Activated CD4-positive, alpha-beta T cell treated with anti-CD3 and anti-CD28 coated beads, Interleukin-2, amount 10 ng/mL, durations not matched to agents 24 days and 14 days (primary cell): ENCODE results near the gene AMPD2. TPM values are rescaled to one million over a fixed set of nuclear protein-coding genes. Genes with fewer than 3 reads are reported as not detected.

Experiments used
- DNase-seq: peaks from one replicate; pipeline ENCODE4 v3.0.0; 2022
- H3K27ac Mint-ChIP-seq: one replicate; pipeline ENCODE4 v1.8.0; 2022; ENCODE audit warnings: mild to moderate bottlenecking, mixed read lengths
- H3K27me3 Mint-ChIP-seq: one replicate; pipeline ENCODE4 v1.8.0; 2022; ENCODE audit warnings: mixed read lengths
- H3K36me3 Mint-ChIP-seq: one replicate; pipeline ENCODE4 v1.8.0; 2022; ENCODE audit warnings: low read depth, mild to moderate bottlenecking, mixed read lengths
- H3K4me1 Mint-ChIP-seq: one replicate; pipeline ENCODE4 v1.8.0; 2021; ENCODE audit warnings: mixed read lengths
- H3K4me3 Mint-ChIP-seq: one replicate; pipeline ENCODE4 v1.8.0; 2022; ENCODE audit warnings: mild to moderate bottlenecking, moderate library complexity, mixed read lengths
- H3K9me3 Mint-ChIP-seq: one replicate; pipeline ENCODE4 v1.8.0; 2021; ENCODE audit warnings: mixed read lengths
- intact Hi-C: fragments of 100-400 bp; cut with micrococcal nuclease; formaldehyde crosslinking; loops from one replicate; pipeline ENCODE4 v1.15.1; 2023
- total RNA-seq: library from RNA; stranded (reverse); gene quantifications from 2 replicates; pipeline ENCODE4 v1.2.3, GENCODE V29; 2022

Gene AMPD2
- total RNA-seq, 1 donor from 2014 or later, result 97.8 TPM

DNA sequence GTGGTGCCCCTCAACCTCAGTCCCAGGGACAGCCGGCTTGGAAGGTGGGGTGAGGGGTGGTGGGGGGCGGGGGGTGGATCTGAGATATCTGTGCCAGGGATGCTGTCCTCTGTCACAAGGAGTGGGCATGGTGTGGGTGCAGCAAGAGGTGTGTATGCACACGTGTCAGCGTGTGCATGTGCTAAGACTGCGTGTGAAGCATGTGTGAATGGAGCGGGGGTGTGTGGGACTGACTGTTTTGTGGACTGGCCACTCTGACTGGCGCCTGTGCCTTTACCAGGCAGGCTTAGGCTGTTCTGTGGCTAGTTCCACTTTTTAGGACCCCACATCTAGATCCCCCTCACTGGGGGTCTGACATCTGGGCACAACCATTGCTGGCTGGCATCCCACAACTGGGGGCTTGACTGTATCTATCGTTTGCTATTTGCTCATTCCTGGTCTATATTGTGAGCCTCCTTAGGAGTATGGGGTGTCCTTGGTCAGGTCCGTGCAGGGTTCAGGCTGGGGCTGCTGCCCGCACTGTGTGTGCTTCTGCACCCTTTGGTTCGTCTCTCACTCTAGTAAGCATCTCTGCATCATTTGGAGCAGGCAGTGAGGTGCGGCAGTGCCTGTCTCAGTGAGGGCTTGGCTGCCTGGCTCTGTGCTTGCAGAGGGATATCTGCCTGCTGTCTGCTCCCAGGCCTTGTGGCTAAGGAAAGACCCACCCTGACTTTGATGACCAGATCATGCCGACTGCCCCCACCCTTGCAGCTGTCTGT is 1.9 kb downstream of the AMPD2 start:
- DNase-seq, result peak; percentile 65
- intact Hi-C loops, result loop anchor here (1.0 to 5.0 kb wide), 5 partner anchors 46 to 339 kb away; partner anchors contain the start of genes CYB561D1, GSTM1, GSTM2 and PSRC1
- Mint-ChIP-seq H3K36me3 (peaks cover 14% of the 10 kb centered on the region), H3K9me3 (no peaks in the 10 kb centered on the region), H3K27ac (peak overlapping the region; percentile 88), H3K4me1 (peaks cover 63% of the 10 kb centered on the region), H3K4me3 (peak overlapping the region; percentile 96), H3K27me3 (no peaks in the 10 kb centered on the region)

DNA sequence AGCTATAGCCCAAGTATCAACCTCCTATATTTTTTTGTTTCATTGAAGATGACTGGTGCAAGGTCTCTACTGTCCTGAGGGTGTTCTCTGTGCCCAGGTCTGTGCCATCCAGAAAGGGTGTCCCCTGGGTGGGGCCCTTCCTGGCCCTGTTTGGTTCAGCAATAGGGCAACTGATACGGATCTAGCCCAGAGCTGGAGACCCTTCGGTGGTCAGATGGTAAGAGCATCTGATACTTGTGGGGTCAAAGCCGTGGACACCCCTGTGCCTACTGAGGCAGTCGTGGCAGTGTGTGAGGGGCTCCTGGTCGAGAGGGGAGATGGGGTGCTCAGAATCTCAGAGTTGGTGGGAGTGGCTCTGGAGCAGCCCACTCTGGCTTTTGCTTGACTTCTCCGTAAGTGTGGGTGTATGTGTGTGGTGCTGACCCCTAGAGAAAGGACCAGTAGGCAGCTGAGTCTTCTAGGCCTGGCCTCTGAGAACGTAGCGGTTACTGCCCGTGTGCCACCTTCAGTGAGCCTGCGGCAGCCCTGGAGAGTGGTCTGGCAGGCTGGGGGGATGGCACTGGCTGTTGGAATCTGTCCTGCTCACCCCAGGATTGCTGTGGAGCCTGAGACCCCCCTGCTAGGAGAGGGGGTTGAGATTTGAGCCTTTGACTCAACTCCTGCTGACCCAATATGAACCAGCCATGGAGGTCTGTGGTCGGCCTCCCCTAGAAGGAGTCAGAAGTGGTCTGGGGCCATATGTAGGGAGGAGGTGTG is 2.7 kb downstream of the AMPD2 start:
- no peaks in the 10 kb centered on the region for H3K27me3 Mint-ChIP-seq
- peak overlapping the region; percentile 88 for H3K27ac Mint-ChIP-seq
- intact Hi-C loops, result loop anchor here (5.0 kb wide), 4 partner anchors 45 to 340 kb away; partner anchors contain the start of genes CYB561D1, GSTM1, GSTM2 and PSRC1
- DNase-seq, result no peak
- peak overlapping the region; percentile 96 for H3K4me3 Mint-ChIP-seq
- peaks cover 15% of the 10 kb centered on the region for H3K36me3 Mint-ChIP-seq
- H3K4me1 Mint-ChIP-seq, result peaks cover 55% of the 10 kb centered on the region
- H3K9me3 Mint-ChIP-seq, result no peaks in the 10 kb centered on the region

DNA sequence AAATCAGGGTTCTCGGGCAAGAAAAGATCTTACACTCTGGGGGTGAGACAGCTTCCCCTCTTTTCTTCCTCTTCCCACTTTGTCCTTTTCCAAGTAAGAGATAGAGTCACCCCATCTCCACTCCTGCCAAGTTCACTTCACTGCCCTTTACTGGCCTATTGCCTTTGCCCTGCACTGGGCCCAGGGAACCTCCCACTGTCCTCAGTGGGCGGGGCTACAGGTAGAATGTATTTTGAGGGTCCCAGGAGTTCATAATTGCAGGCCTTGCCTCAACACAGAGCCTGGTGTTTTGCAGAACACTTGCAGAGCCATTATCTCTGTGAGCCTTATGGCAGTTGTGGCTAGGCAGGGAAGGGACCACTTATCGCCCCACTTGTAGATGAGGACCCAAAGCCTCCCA is 3.3 kb downstream of the AMPD2 start:
- peak; percentile 68 for DNase-seq
- H3K27me3 Mint-ChIP-seq, result no peaks in the 10 kb centered on the region
- H3K4me3 Mint-ChIP-seq, result peak overlapping the region; percentile 76
- peaks cover 21% of the 10 kb centered on the region for H3K36me3 Mint-ChIP-seq
- peak overlapping the region; percentile 56 for H3K27ac Mint-ChIP-seq
- no peaks in the 10 kb centered on the region for H3K9me3 Mint-ChIP-seq
- peaks cover 52% of the 10 kb centered on the region for H3K4me1 Mint-ChIP-seq
- intact Hi-C loops, result loop anchor here (5.0 kb wide), 4 partner anchors 44 to 341 kb away; partner anchors contain the start of genes CYB561D1, GSTM1, GSTM2 and PSRC1

DNA sequence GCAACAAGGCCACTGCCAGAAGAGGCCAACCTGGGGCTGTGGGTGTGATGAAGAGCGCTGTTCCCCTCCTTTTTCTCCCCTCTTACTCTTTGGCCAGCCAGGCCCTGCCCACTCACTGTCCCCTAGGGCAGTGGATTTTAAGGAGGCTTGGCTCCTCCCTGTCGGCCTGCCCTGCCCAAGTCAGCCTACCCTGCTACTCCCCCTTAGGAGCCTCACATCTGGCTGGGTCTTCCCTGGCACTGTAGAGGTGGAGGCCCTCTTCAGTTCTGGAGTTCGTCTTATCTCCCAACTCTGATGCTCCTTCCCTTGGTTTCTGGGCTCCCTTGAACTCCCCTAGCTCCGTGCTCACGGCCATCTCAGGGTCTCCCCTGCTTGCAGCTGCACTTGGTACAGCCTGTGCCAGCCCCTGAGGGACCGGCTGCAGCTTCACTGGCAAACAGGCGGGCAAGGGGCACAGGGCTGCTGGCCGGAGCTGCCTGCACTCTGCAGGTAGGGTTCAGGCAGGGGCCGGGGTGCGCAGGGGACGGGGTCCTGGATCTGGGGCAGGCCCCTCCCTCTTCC is 4.0 kb downstream of the AMPD2 start:
- Mint-ChIP-seq H3K27ac (peak overlapping the region; percentile 72), H3K4me3 (peak overlapping the region; percentile 76), H3K27me3 (no peaks in the 10 kb centered on the region), H3K4me1 (peaks cover 49% of the 10 kb centered on the region), H3K9me3 (no peaks in the 10 kb centered on the region), H3K36me3 (peaks cover 28% of the 10 kb centered on the region)
- peak; percentile 66 for DNase-seq
- intact Hi-C loops, result loop anchor here (5.0 kb wide), 4 partner anchors 44 to 341 kb away; partner anchors contain the start of genes CYB561D1, GSTM1, GSTM2 and PSRC1

DNA sequence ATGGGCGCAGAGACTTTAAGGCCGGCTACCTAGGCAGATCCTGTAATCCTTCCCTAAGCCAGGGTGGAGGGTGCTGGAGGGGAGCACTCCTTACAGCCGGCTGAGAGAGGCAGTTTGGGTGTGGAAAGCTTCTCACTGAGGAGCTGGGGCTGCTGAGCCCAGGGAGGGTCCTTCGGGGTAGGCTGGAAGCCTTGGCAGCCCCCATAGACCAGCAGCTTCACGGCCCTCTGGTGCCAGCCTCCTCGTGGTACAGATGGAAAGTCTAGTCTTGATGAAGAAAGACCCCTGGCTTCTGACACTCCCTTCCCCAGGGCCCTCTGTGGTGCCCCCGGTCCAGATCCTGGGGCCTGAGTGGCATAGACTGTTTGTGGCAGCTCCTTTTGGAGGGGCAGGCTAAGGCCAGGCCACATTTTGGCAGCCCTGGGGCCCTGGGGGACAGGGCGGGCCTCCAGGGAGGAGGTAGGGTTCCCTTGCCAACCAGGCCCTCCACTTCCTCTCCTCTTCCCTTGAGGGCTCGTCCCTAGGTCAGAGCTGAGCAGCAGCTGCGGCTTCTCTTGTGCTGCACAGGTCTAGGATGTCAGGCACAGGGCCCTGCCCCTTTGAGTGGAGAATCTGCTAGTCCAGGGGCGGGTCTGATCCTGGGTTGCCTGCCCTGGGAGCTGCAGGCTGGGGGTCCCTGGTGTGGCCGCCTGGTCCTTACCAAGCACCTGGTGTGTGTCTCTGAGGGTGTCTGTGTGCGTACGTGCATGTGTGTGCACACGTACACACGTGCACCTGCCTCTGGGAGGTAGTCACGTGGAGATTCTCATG is 4.8 kb downstream of the AMPD2 start:
- Mint-ChIP-seq H3K27ac (peak overlapping the region; percentile 72), H3K27me3 (no peaks in the 10 kb centered on the region), H3K4me3 (peak overlapping the region; percentile 76), H3K9me3 (no peaks in the 10 kb centered on the region), H3K4me1 (peaks cover 42% of the 10 kb centered on the region), H3K36me3 (peaks cover 34% of the 10 kb centered on the region)
- intact Hi-C loops, result loop anchor here (5.0 kb wide), 4 partner anchors 43 to 342 kb away; partner anchors contain the start of genes CYB561D1, GSTM1, GSTM2 and PSRC1
- DNase-seq, result peak; percentile 76

DNA sequence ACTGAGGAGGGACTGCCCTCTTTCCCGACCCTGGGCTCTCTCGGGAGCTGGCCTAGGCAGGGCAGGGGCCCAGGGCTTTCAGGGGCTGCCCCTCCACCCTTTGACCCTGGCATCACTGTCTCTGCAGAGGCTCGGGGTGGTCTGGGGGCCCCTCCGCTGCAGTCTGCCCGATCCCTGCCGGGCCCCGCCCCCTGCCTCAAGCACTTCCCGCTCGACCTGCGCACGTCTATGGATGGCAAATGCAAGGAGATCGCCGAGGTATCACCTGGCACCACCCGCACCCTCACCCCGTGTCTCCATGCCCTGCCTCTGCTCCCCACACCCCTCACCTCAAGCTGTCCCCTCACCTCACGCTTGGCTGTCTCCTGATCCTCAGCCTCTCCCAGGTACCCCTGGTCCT is 5.5 kb downstream of the AMPD2 start:
- peak overlapping the region; percentile 41 for H3K27ac Mint-ChIP-seq

DNA sequence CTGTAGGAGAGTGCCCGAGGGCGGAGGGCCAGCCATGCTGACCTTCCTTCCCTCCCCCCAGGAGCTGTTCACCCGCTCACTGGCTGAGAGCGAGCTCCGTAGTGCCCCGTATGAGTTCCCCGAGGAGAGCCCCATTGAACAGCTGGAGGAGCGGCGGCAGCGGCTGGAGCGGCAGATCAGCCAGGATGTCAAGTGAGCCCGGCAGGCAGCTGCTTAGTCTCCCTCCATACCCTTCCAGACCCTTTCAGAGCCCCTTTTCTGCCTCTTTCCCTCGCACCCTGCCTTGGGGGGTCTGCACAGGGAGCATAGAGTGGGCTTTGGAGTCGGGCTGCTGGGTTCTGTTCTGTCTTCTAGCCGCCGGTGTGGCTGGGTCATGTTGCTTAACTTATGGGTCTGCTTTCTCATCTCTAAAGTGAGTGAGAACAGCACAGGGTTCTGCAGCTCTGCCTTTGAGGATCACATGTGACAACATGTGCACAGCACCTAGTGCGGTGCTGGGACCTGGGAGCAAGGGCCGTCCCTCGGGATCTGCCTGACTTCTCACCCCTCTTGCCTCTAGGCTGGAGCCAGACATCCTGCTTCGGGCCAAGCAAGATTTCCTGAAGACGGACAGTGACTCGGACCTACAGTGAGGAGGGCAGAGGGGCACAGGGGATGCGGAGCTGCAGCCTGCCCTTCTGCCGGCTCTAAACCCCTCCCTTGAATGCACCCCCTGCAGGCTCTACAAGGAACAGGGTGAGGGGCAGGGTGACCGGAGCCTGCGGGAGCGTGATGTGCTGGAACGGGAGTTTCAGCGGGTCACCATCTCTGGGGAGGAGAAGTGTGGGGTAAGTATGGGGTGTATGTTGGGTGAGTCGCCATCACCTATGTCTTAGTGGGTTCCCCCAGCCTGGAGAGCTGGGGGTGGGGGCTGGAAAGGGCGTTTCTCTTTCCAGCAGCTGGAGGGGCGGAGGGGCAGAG is 6.2 kb downstream of the AMPD2 start:
- no peak for DNase-seq
- Mint-ChIP-seq H3K4me3 (no peak overlapping the region), H3K27ac (peak overlapping the region; percentile 41), H3K27me3 (no peaks in the 10 kb centered on the region), H3K9me3 (no peaks in the 10 kb centered on the region), H3K4me1 (peaks cover 40% of the 10 kb centered on the region), H3K36me3 (peaks cover 43% of the 10 kb centered on the region)
- intact Hi-C loops, result no loop called here

More for the DNA sequence above, 5.5 kb downstream of the AMPD2 start:
- H3K36me3 Mint-ChIP-seq, result peaks cover 40% of the 10 kb centered on the region
- DNase-seq, result no peak
- H3K4me3 Mint-ChIP-seq, result no peak overlapping the region
- intact Hi-C loops, result no loop called here
- H3K27me3 Mint-ChIP-seq, result no peaks in the 10 kb centered on the region
- peaks cover 40% of the 10 kb centered on the region for H3K4me1 Mint-ChIP-seq
- no peaks in the 10 kb centered on the region for H3K9me3 Mint-ChIP-seq

DNA sequence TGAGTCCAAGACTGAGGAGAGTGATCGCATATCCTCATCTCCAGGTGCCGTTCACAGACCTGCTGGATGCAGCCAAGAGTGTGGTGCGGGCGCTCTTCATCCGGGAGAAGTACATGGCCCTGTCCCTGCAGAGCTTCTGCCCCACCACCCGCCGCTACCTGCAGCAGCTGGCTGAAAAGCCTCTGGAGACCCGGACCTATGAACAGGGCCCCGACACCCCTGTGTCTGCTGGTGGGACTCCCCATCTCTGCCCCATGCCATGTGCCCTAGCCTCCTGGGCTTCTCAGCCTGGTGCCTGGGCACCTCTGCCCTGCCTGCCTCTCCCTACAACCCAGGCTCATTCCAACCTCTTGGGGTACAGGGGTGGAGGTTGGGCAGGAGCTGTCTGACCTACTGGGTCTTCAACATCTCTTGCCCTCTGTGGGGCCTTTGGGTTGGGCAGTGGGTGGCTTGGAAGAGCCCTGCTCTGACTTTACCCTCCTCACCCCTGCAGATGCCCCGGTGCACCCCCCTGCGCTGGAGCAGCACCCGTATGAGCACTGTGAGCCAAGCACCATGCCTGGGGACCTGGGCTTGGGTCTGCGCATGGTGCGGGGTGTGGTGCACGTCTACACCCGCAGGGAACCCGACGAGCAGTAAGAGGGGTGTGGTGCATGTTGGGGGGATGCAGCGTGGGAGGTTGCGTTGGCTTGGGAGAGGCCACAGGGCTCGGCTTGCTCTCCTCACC is 7.2 kb downstream of the AMPD2 start:
- H3K4me3 Mint-ChIP-seq, result no peak overlapping the region
- H3K4me1 Mint-ChIP-seq, result peaks cover 37% of the 10 kb centered on the region
- peaks cover 45% of the 10 kb centered on the region for H3K36me3 Mint-ChIP-seq
- intact Hi-C loops, result no loop called here
- H3K27me3 Mint-ChIP-seq, result no peaks in the 10 kb centered on the region
- no peak for DNase-seq
- no peaks in the 10 kb centered on the region for H3K9me3 Mint-ChIP-seq
- H3K27ac Mint-ChIP-seq, result no peak overlapping the region

DNA sequence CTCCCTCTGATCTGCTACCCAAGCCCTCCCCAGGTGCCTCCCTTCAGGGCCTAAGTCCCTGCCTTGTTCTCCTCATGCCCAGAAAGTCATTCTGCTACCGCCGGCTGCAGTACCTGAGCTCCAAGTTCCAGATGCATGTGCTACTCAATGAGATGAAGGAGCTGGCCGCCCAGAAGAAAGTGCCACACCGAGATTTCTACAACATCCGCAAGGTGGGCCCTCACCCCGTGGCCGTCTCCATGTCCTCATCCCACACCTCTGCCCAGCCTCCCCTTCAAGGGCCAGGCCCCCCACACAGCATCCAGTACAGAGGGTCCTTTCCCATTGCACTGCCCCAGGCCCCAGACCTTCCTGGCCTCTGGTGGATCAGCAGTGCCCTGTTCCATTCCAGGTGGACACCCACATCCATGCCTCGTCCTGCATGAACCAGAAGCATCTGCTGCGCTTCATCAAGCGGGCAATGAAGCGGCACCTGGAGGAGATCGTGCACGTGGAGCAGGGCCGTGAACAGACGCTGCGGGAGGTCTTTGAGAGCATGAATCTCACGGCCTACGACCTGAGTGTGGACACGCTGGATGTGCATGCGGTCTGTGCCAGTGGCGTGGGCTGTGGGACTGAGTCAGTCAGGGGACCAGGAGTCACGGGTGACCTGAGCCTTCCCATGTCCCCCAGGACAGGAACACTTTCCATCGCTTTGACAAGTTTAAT is 8.2 kb downstream of the AMPD2 start:
- H3K4me3 Mint-ChIP-seq, result no peak overlapping the region
- H3K36me3 Mint-ChIP-seq, result peaks cover 48% of the 10 kb centered on the region
- no peak for DNase-seq
- intact Hi-C loops, result no loop called here
- H3K9me3 Mint-ChIP-seq, result no peaks in the 10 kb centered on the region
- peak overlapping the region; percentile 13 for H3K27ac Mint-ChIP-seq
- H3K4me1 Mint-ChIP-seq, result peaks cover 27% of the 10 kb centered on the region
- no peaks in the 10 kb centered on the region for H3K27me3 Mint-ChIP-seq

DNA sequence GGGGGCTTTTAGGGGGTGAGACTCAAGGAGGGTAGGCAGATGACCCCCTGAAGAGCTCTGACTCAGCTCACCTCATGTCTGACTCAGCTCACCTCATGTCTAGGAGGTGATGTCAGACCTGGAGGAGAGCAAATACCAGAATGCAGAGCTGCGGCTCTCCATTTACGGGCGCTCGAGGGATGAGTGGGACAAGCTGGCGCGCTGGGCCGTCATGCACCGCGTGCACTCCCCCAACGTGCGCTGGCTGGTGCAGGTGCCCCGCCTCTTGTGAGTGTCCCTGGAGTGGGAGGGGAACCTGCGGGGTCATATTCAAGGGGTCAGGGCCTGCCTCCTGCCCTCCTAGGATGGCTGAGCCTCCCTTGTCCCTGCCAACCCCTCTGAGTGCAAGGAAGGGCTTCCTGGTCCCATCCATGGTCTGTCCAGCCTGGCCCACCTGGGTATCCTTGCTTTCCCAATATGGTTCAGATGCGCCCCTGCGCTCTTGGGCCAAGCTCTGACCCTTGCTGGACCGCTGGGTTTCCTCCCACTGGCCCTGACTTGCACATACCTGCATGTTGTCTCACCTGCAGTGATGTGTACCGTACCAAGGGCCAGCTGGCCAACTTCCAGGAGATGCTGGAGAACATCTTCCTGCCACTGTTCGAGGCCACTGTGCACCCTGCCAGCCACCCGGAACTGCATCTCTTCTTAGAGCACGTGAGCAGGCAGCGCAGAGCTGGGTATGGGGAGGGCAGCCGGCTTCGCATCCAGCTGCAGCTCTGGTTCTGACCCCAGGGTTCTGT is 9.1 kb downstream of the AMPD2 start:
- Mint-ChIP-seq H3K36me3 (peaks cover 48% of the 10 kb centered on the region), H3K4me3 (no peak overlapping the region), H3K27ac (no peak overlapping the region), H3K27me3 (no peaks in the 10 kb centered on the region), H3K4me1 (peaks cover 19% of the 10 kb centered on the region), H3K9me3 (no peaks in the 10 kb centered on the region)
- intact Hi-C loops, result no loop called here
- DNase-seq, result no peak
